Vagina (tissue), 2 donors: Measurements from ENCODE around the gene NIT2.

Source experiments
- POLR2A ChIP-seq, 2 donors: fragments of 450-650 bp; IDR thresholded peaks; one replicate each; pipeline ENCODE4 v1.6.1; 2017; ENCODE audit warnings: antibody characterized with exemption in 2 of 2, mild to moderate bottlenecking in 2 of 2, moderate library complexity in 2 of 2
- POLR2AphosphoS5 ChIP-seq, 2 donors: sonication (generic); formaldehyde crosslinking; IDR thresholded peaks; one replicate each; pipeline ENCODE4 v1.9.0; 2017; ENCODE audit warnings: antibody characterized with exemption in 2 of 2, mild to moderate bottlenecking in 2 of 2, low read depth in 1 of 2; ENCODE audit not compliant: insufficient read depth in 1 of 2
- TF ChIP-seq, protein P1 (sequence below), 3 experiments: fragments of 450-650 bp in 2 of 3; fragments of 200-600 bp in 1 of 3; sonication (generic) in 1 of 3; IDR thresholded peaks; one replicate each; pipeline ENCODE4 v1.5.1; 2017 to 2019; ENCODE audit warnings: antibody characterized with exemption in 3 of 3, mild to moderate bottlenecking in 2 of 3, moderate library complexity in 2 of 3

DNA sequence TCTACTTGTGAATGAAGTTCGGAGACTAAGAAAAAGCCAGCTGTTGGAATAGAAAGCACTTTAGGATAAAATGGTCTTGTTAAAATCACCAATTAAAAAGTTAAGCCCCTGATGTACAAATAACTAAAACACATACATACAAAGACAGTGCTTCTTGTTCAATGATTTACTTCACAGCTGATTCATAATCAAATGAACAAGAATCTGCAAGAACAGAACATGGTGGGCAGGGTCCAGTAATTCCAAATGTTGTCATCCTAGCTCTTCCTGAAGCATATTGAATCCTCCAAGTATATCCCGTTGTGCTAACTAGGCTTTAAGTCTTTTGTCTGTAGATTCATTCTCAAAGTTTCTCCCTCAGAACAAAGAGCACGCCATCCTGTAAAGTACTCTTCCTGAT is 24.5 kb downstream of the NIT2 start:
- TF ChIP-seq POLR2A (IDR thresholded peaks at IDR 0.05) (no peak), POLR2AphosphoS5 (IDR thresholded peaks at IDR 0.05; ENCODE audit: insufficient read depth in 1 of 2, low read depth in 1 of 2) (no peak)
- TF ChIP-seq, protein P1, sequence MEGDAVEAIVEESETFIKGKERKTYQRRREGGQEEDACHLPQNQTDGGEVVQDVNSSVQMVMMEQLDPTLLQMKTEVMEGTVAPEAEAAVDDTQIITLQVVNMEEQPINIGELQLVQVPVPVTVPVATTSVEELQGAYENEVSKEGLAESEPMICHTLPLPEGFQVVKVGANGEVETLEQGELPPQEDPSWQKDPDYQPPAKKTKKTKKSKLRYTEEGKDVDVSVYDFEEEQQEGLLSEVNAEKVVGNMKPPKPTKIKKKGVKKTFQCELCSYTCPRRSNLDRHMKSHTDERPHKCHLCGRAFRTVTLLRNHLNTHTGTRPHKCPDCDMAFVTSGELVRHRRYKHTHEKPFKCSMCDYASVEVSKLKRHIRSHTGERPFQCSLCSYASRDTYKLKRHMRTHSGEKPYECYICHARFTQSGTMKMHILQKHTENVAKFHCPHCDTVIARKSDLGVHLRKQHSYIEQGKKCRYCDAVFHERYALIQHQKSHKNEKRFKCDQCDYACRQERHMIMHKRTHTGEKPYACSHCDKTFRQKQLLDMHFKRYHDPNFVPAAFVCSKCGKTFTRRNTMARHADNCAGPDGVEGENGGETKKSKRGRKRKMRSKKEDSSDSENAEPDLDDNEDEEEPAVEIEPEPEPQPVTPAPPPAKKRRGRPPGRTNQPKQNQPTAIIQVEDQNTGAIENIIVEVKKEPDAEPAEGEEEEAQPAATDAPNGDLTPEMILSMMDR (IDR thresholded peaks at IDR 0.05), result no peak
